Measurements from ENCODE around the gene ZNF266.

The ZNF266 gene

GRCh38 chr19:9435279-9436268 lies at the start of gene ZNF266:
TSS of gene ZNF266 (minus strand) at chr19:9435573. CDS start at chr19:9420089, 15,484 bp downstream.
- Histone ChIP-seq H3K27ac (peak within 1 kb of the TSS; percentile 56 to 97 (median 90)), H3K4me3 (peak within 1 kb of the TSS; percentile 47 to 91 (median 72))

DNA sequence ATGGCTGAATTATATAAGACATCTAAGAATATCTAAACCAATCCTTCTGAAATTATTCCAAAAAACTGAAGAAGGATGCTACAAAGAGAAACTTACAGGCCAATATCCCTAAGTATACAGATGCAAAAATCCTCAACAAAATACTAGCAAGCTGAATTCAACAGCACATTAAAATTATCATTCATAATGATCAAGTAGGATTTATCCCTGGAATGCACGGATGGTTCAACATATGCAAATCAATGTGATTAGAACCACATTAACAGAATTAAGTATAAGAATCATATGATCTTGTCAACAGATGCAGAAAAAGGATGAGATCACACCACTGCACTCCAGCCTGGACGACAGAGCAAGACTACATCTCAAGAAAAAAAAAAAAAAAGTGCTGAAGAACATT lies 49.8 kb upstream of the ZNF266 start:
- Histone ChIP-seq H3K27ac (no peak overlapping the region), H3K4me3 (no peak overlapping the region)

GRCh38 chr19:9474975-9475374 lies 39.6 kb upstream of the ZNF266 start:
- Histone ChIP-seq H3K27ac (no peak overlapping the region), H3K4me3 (no peak overlapping the region)

DNA sequence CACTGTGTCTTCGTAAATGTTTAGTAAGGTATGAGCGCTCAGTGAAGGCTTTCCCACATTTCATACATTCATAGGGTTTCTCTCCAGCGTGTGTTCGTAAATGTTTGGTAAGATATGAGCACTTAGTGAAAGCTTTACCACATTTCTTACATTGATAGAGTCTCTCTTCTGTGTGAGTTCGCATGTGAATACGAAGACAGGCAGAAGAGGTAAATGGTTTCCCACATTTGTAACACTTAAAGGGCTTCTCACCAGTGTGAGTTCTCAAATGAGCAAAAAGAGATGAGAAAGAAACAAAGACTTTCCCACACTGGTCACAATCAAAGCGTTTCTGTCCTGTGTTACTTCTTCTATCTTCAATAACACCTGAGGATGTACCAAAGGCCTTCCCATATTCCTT lies 31.8 kb upstream of the ZNF266 start:
- H3K27ac ChIP-seq: no peak overlapping the region
- H3K4me3 ChIP-seq: no peak overlapping the region

GRCh38 chr19:9461938-9462337 lies 26.6 kb upstream of the ZNF266 start:
- H3K4me3 ChIP-seq: no peak overlapping the region
- H3K27ac ChIP-seq: no peak overlapping the region

- H3K4me3 ChIP-seq: no peak overlapping the region
- H3K27ac ChIP-seq: no peak overlapping the region
These were observed 20.8 kb upstream of the ZNF266 start for GRCh38 chr19:9456018-9456689.

- Histone ChIP-seq H3K4me3 (no peak overlapping the region), H3K27ac (no peak overlapping the region)
These were observed 18.6 kb upstream of the ZNF266 start for GRCh38 chr19:9453953-9454352.

GRCh38 chr19:9445037-9445436 lies 9.7 kb upstream of the ZNF266 start:
- no peak overlapping the region for H3K4me3 ChIP-seq
- H3K27ac ChIP-seq: no peak overlapping the region

- H3K27ac ChIP-seq: peak overlapping the region in 4 of 21 experiments; percentile 90 to 95 (median 90)
- H3K4me3 ChIP-seq: peak overlapping the region in 1 of 7 experiments; percentile 91
These were observed 985 bp upstream of the ZNF266 start for GRCh38 chr19:9436358-9436757.

DNA sequence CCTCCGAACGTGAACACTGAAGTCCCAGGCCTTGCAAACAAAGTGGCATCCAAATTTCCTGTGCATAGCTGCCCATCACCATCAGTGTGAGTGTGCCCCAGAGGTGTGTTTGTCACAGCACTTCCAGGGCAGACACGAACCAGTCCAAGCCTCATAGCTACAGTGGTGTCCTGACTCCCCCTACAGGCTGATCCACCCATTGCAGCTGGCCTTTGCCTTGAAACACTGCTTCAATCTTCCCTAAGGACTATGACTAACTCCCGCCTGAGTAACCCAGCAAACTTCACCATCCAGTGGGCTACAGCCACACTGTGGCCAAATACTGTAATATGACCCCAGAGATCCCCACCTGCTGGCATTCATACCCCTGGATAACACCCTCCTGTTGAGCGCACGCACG lies 3.9 kb downstream of the ZNF266 start:
- no peak overlapping the region for H3K27ac ChIP-seq
- H3K4me3 ChIP-seq: no peak overlapping the region

- Histone ChIP-seq H3K27ac (no peak overlapping the region), H3K4me3 (no peak overlapping the region)
These were observed 4.9 kb downstream of the ZNF266 start for GRCh38 chr19:9430444-9430843.

- no peak overlapping the region for H3K4me3 ChIP-seq
- H3K27ac ChIP-seq: no peak overlapping the region
These were observed 7.4 kb downstream of the ZNF266 start for GRCh38 chr19:9427941-9428340.

GRCh38 chr19:9413240-9413954 lies 22.0 kb downstream of the ZNF266 start:
- H3K27ac ChIP-seq: no peak overlapping the region
- H3K4me3 ChIP-seq: no peak overlapping the region

- no peak overlapping the region for H3K27ac ChIP-seq
- H3K4me3 ChIP-seq: no peak overlapping the region
These were observed 27.5 kb downstream of the ZNF266 start for GRCh38 chr19:9407827-9408226.

DNA sequence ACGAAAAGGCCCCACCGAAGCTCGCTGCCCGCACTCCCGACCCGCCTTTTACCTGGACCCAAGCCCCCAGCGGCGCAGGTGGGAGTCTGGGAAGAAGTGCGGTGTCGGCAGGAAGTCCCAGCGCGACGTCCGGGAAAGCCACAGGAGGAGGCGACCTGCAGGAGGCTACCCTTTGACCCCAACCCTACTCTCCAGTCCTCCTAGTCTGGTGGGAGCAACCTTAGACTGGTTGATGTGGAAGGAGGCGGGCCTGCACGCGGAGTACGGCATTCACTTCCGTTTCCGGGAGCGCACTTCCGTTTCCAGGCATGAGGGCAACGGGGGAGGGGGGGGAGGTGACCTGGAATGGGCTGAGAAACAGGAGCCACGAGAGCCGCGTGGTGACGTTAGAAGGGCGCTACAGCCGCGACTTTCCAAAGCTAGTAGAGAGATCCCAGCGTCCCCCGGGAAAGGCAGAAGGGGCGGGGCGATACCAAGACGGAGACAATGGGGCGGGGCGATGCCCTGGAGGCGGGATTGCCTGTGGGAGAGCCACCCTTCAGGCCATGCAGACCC lies 28.5 kb downstream of the ZNF266 start:
- H3K27ac ChIP-seq: no peak overlapping the region
- H3K4me3 ChIP-seq: peak overlapping the region; percentile 10 to 40 (median 23)

DNA sequence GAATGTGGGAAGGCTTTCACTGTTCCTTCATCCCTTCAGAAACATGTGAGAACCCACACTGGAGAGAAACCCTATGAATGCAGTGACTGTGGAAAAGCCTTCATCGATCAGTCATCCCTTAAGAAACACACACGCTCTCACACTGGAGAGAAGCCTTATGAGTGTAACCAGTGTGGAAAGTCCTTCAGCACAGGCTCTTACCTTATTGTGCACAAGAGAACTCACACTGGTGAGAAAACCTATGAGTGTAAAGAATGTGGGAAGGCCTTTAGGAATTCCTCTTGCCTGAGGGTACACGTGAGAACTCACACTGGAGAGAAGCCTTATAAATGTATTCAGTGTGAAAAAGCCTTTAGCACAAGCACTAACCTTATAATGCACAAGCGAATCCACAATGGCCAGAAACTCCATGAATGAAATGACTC lies 54.0 kb downstream of the ZNF266 start:
- H3K27ac ChIP-seq: no peak overlapping the region
- no peak overlapping the region for H3K4me3 ChIP-seq

DNA sequence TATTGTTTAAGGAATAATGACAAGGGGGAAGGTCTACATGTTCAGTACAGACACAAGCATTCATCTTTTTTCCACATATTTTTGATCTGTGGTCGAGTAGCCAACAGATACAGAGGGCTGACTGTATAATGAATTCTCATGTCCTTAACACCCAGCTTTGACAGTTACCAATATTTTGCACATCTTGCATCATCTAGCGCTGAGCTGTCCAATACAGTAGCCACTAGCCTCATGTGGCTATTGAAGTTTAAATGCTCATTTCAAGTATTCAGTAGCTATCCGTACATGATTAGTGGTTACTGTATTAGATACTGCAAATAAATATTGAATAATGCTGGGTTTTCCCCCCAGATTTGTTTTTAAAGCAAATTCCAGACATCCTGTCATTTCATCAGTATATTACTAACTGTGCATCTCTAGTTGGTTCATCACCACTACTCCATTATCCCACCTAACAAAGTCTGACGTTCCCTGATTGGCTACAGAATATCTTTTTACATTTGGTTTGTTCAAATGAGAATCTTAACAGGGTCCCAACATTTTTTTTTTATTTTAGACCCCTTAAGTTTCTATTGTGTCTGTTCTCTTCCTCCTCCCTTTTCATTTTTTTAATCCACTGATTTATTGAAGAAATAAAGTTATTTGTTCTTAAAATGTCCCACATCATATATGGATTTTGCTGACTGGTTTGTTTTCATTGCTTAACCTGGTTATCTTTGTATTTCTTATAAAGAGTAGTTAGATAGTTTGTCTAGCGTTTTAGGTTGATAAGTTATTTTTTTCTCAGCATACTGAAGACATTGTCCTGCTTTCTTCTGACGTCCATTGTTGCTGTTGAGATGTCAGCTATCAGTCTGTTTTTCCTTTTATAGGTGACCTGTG lies 64.4 kb downstream of the ZNF266 start:
- no peak overlapping the region for H3K4me3 ChIP-seq

GRCh38 chr19:9362905-9363304 lies 72.5 kb downstream of the ZNF266 start, which contains the start of gene ZNF177:
TSS of gene ZNF177 (plus strand) at chr19:9363013. CDS start at chr19:9378312, 15,299 bp downstream.
- Histone ChIP-seq H3K4me3 (no peak within 1 kb of the TSS), H3K27ac (no peak within 1 kb of the TSS)

More for the DNA sequence above, 64.4 kb downstream of the ZNF266 start:
- no peak overlapping the region for H3K27ac ChIP-seq
